HEK293 (cell line): ENCODE measurements around the gene PLEKHA4.

Experiments
- BCL11B ChIP-seq: fragments of 450-650 bp; formaldehyde crosslinking; IDR thresholded peaks from 2 replicates; pipeline ENCODE4 v1.5.1; 2016; ENCODE audit warnings: low read depth, missing biosample characterization, missing genetic modification characterization
- CTCF ChIP-seq: fragments of 450-650 bp; formaldehyde crosslinking; IDR thresholded peaks from 2 replicates; pipeline ENCODE4 v1.5.1; 2016; ENCODE audit warnings: missing biosample characterization, missing genetic modification characterization
- EGR2 ChIP-seq: fragments of 450-650 bp; formaldehyde crosslinking; IDR thresholded peaks from 2 replicates; pipeline ENCODE4 v1.5.1; 2016; ENCODE audit warnings: low read depth, missing biosample characterization, missing genetic modification characterization
- IKZF3 ChIP-seq: fragments of 450-650 bp; IDR thresholded peaks from 2 replicates; pipeline ENCODE4 v1.5.0; 2018; ENCODE audit warnings: missing biosample characterization, mild to moderate bottlenecking, missing genetic modification characterization, moderate library complexity
- PATZ1 ChIP-seq: fragments of 450-650 bp; formaldehyde crosslinking; IDR thresholded peaks from 2 replicates; pipeline ENCODE4 v1.5.1; 2016; ENCODE audit warnings: missing biosample characterization, missing genetic modification characterization
- YY1 ChIP-seq: fragments of 450-650 bp; formaldehyde crosslinking; IDR thresholded peaks from 2 replicates; pipeline ENCODE4 v1.5.1; 2018; ENCODE audit warnings: missing biosample characterization, missing genetic modification characterization
- ZBTB1 ChIP-seq: fragments of 450-650 bp; formaldehyde crosslinking; IDR thresholded peaks from 2 replicates; pipeline ENCODE4 v1.5.1; 2016; ENCODE audit warnings: missing biosample characterization, missing genetic modification characterization
- ZBTB17 ChIP-seq: fragments of 450-650 bp; formaldehyde crosslinking; IDR thresholded peaks from 2 replicates; pipeline ENCODE4 v1.5.1; 2016; ENCODE audit warnings: missing biosample characterization, missing genetic modification characterization
- ZBTB20 ChIP-seq: fragments of 450-650 bp; formaldehyde crosslinking; IDR thresholded peaks from 2 replicates; pipeline ENCODE4 v1.5.1; 2016; ENCODE audit warnings: missing biosample characterization, missing genetic modification characterization
- ZEB2 ChIP-seq: fragments of 450-650 bp; formaldehyde crosslinking; IDR thresholded peaks from 2 replicates; pipeline ENCODE4 v1.5.1; 2016; ENCODE audit warnings: missing biosample characterization, missing genetic modification characterization
- ZNF10 ChIP-seq: fragments of 450-650 bp; formaldehyde crosslinking; IDR thresholded peaks from 2 replicates; pipeline ENCODE4 v1.5.1; 2017; ENCODE audit warnings: missing biosample characterization, missing genetic modification characterization
- ZNF133 ChIP-seq: fragments of 450-650 bp; formaldehyde crosslinking; IDR thresholded peaks from 2 replicates; pipeline ENCODE4 v1.5.1; 2016; ENCODE audit warnings: missing biosample characterization, missing genetic modification characterization
- ZNF280D ChIP-seq: fragments of 450-650 bp; formaldehyde crosslinking; IDR thresholded peaks from 2 replicates; pipeline ENCODE4 v1.5.1; 2016; ENCODE audit warnings: missing biosample characterization, missing genetic modification characterization
- ZNF600 ChIP-seq: fragments of 450-650 bp; formaldehyde crosslinking; IDR thresholded peaks from 2 replicates; pipeline ENCODE4 v1.5.1; 2016; ENCODE audit warnings: missing biosample characterization, missing genetic modification characterization
- ZNF654 ChIP-seq: fragments of 450-650 bp; formaldehyde crosslinking; IDR thresholded peaks from 2 replicates; pipeline ENCODE4 v1.5.1; 2016; ENCODE audit warnings: low read depth, missing biosample characterization, missing genetic modification characterization
- TF ChIP-seq, protein P1 (sequence below): fragments of 450-650 bp; formaldehyde crosslinking; IDR thresholded peaks from 2 replicates; pipeline ENCODE4 v1.5.1; 2016; ENCODE audit warnings: missing biosample characterization, missing genetic modification characterization

The PLEKHA4 gene

DNA sequence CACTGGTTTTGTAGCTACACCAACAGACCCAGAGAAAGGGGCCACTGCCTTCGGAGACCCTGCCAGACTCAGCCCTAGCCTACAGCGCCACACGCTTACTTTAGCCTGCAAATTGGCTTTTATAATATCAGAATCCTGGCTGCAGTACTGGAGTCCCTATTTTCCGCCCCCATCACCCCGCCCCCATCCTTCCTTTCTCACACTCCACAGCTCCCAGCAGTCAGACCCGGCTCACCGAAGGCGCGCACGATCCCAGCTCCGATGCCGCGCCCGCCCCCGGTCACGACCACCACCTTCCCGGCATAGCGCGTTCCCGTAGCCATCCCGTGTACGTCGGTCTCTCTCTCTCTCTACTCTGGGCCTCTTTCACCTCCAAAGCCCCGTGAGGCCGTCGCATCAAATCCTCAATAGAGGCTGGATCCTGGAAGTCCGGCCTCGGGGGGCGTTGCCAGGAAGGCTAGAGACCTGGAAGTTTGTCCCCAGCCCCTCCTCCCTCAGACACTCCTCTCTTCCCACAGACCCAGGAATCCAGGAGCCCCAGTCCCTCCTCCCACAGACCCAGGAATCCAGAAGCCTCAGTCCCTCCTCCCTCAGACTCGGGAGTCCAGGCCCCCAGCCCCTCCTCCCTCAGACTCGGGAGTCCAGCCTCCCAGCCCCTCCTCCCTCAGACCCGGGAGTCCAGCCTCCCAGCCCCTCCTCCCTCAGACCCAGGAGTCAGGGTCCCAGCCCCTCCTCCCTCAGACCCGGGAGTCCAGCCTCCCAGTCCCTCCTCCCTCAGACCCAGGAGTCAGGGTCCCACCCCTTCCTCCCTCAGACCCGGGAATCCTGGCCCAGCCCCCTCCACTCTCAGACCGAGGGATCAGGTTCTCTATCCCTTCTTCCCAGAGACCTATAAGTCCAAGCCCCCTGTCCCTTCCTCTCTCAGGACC is 32.1 kb downstream of the PLEKHA4 start, which contains the start of gene HSD17B14 (continued):
- TF ChIP-seq, protein P1, sequence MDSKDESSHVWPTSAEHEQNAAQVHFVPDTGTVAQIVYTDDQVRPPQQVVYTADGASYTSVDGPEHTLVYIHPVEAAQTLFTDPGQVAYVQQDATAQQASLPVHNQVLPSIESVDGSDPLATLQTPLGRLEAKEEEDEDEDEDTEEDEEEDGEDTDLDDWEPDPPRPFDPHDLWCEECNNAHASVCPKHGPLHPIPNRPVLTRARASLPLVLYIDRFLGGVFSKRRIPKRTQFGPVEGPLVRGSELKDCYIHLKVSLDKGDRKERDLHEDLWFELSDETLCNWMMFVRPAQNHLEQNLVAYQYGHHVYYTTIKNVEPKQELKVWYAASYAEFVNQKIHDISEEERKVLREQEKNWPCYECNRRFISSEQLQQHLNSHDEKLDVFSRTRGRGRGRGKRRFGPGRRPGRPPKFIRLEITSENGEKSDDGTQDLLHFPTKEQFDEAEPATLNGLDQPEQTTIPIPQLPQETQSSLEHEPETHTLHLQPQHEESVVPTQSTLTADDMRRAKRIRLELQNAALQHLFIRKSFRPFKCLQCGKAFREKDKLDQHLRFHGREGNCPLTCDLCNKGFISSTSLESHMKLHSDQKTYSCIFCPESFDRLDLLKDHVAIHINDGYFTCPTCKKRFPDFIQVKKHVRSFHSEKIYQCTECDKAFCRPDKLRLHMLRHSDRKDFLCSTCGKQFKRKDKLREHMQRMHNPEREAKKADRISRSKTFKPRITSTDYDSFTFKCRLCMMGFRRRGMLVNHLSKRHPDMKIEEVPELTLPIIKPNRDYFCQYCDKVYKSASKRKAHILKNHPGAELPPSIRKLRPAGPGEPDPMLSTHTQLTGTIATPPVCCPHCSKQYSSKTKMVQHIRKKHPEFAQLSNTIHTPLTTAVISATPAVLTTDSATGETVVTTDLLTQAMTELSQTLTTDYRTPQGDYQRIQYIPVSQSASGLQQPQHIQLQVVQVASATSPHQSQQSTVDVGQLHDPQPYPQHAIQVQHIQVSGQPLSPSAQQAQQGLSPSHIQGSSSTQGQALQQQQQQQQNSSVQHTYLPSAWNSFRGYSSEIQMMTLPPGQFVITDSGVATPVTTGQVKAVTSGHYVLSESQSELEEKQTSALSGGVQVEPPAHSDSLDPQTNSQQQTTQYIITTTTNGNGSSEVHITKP = 0 out of 2 replicates have a peak, but pooled peaks have one; percentile 7
- TF ChIP-seq PATZ1 = 0 out of 2 replicates have a peak, but pooled peaks have one; percentile 48
- TF ChIP-seq IKZF3 = 0 out of 2 replicates have a peak, but pooled peaks have one; percentile 28
- TF ChIP-seq ZBTB17 (tag by site-specific recombination) = peak; percentile 57; the same call in 1 of the 2 replicates
- TF ChIP-seq ZEB2 (tag by site-specific recombination) = 0 out of 2 replicates have a peak, but pooled peaks have one; percentile 10
- peak; percentile 61 for TF ChIP-seq ZNF600 (tag by site-specific recombination)
- 0 out of 2 replicates have a peak, but pooled peaks have one; percentile 7 for TF ChIP-seq ZNF280D (tag by site-specific recombination)
- no peak for TF ChIP-seq ZNF133 (tag by site-specific recombination)
- TF ChIP-seq BCL11B (tag by site-specific recombination) = peak; percentile 1; the same call in 1 of the 2 replicates
- TF ChIP-seq ZBTB1 (tag by site-specific recombination) = no peak
- peak; percentile 47; the same call in 1 of the 2 replicates for TF ChIP-seq ZNF10 (tag by site-specific recombination)
- peak; percentile 17; the same call in 1 of the 2 replicates for TF ChIP-seq ZBTB20 (tag by site-specific recombination)
- no peak for TF ChIP-seq ZNF654 (tag by site-specific recombination)
- TF ChIP-seq CTCF (tag by site-specific recombination) = peak; percentile 16; the same call in 1 of the 2 replicates
- TF ChIP-seq EGR2 (tag by site-specific recombination) = peak; percentile 59
- no peak for TF ChIP-seq YY1 (tag by site-specific recombination)
